OCI-LY1 (cell line): ENCODE measurements around the gene ESR2.

ENCODE experiments used
- H2AFZ ChIP-seq: fragments of 200-600 bp; sonication (generic), shearing (Covaris generic); 2 replicates; pipeline ENCODE4 v1.6.0; 2014; ENCODE audit warnings: antibody characterized with exemption, mild to moderate bottlenecking, low read length
- H3F3A ChIP-seq: fragments of 200-600 bp; sonication (generic), shearing (Covaris generic); 2 replicates; pipeline ENCODE4 v1.6.0; 2014; ENCODE audit warnings: mild to moderate bottlenecking, antibody characterized with exemption, low read length, moderate library complexity; ENCODE audit not compliant: insufficient read depth
- H3K27ac ChIP-seq: fragments of 200-600 bp; sonication (generic); 2 replicates; pipeline ENCODE4 v1.5.1; 2014; ENCODE audit warnings: low read length, mixed run types, mild to moderate bottlenecking, low read depth; ENCODE audit not compliant: poor library complexity, severe bottlenecking
- H3K27me3 ChIP-seq: fragments of 200-600 bp; sonication (generic); 2 replicates; pipeline ENCODE4 v1.6.0; 2014; ENCODE audit warnings: antibody characterized with exemption, mild to moderate bottlenecking, low read length, moderate library complexity; ENCODE audit not compliant: insufficient read depth
- H3K36me3 ChIP-seq: fragments of 200-600 bp; sonication (generic); 2 replicates; pipeline ENCODE4 v1.6.1; 2014; ENCODE audit warnings: mild to moderate bottlenecking, antibody characterized with exemption, low read length, moderate library complexity, mixed read lengths; ENCODE audit not compliant: insufficient read depth
- H3K4me1 ChIP-seq: fragments of 200-600 bp; sonication (generic); 2 replicates; pipeline ENCODE4 v1.5.1; 2014; ENCODE audit warnings: mild to moderate bottlenecking, low read length, moderate library complexity; ENCODE audit not compliant: insufficient read depth, severe bottlenecking
- H3K4me2 ChIP-seq: fragments of 200-600 bp; sonication (generic), shearing (Covaris generic); 2 replicates; pipeline ENCODE4 v1.6.1; 2014; ENCODE audit warnings: low read length
- H3K4me3 ChIP-seq: fragments of 200-600 bp; sonication (generic); 2 replicates; pipeline ENCODE4 v1.5.1; 2014; ENCODE audit warnings: low read length, low read depth, mild to moderate bottlenecking, mixed read lengths; ENCODE audit not compliant: poor library complexity, severe bottlenecking
- H3K79me2 ChIP-seq: fragments of 200-600 bp; shearing (Covaris generic); 2 replicates; pipeline ENCODE4 v1.6.1; 2016; ENCODE audit warnings: mixed run types, low read length, mixed read lengths; ENCODE audit not compliant: insufficient read depth
- H3K9ac ChIP-seq: fragments of 200-600 bp; sonication (generic), shearing (Covaris generic); 2 replicates; pipeline ENCODE4 v1.6.1; 2014; ENCODE audit warnings: mild to moderate bottlenecking, low read length, mixed read lengths
- H3K9me2 ChIP-seq: fragments of 200-600 bp; sonication (generic), shearing (Covaris generic); 2 replicates; pipeline ENCODE4 v1.6.1; 2014; ENCODE audit warnings: low read depth, mild to moderate bottlenecking, low read length, mixed read lengths
- H3K9me3 ChIP-seq: fragments of 200-600 bp; shearing (Covaris generic); 2 replicates; pipeline ENCODE4 v1.6.1; 2014; ENCODE audit warnings: low read length, mixed read lengths
- H4K20me1 ChIP-seq: fragments of 200-600 bp; sonication (generic), shearing (Covaris generic); 2 replicates; pipeline ENCODE4 v1.6.0; 2016; ENCODE audit warnings: mild to moderate bottlenecking, low read length; ENCODE audit not compliant: insufficient read depth
- EZH2 ChIP-seq: fragments of 200-600 bp; sonication (generic), shearing (Covaris generic); IDR thresholded peaks from 2 replicates; pipeline ENCODE4 v1.8.0; 2017; ENCODE audit warnings: borderline replicate concordance, mixed run types, mild to moderate bottlenecking, antibody characterized with exemption, low read length, moderate library complexity, mixed read lengths
- TF ChIP-seq, protein P1 (sequence below): fragments of 200-600 bp; sonication (generic), shearing (Covaris generic); IDR thresholded peaks from 2 replicates; pipeline ENCODE4 v1.5.1; 2017; ENCODE audit warnings: mild to moderate bottlenecking, antibody characterized with exemption, low read length, moderate library complexity, mixed read lengths

Gene ESR2

DNA sequence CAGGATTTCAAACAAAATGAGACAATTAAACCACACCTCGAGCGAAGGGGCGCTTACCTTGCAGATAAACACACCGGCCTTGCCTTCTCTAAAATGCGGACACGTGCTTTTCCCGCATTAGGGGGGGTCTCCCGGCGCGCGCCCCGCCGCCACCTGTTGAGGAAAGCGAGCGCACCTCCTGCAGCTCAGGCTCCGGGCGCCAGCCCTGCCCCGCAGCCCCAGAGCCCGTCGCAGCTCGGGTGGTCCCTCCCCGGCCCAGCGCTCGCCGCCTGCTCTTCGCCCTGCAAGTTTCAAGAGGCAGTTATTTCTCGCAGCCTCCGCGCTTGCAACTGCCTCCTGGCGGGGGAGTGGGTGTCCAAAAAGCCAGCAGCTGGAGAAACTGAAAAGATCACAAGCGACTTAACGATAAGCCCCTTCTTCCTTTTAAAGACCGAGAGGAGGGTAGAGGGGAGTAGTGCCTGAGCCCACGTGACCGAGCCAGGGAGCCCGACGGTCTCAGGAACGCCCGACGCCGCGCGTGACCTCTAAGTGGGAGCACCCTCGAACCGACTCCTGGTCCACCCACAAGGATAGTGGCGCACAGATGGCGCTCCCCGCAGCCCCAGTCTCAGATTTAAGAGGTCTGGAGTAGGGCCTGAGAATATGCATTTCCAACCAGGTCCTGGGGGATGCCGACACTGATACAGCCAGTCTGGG is at the start of gene ESR2:
ESR2 (minus strand) TSS at position 396 of the 696 bp plus-strand sequence. CDS start 11,386 bp downstream, outside the sequence.
- H3K9ac ChIP-seq = peak within 1 kb of the TSS; percentile 78
- H3K79me2 ChIP-seq = peaks cover 40% of the 10 kb centered on the region
- H3K9me3 ChIP-seq = no peaks in the 10 kb centered on the region
- peak within 1 kb of the TSS; percentile 78 for H3K27ac ChIP-seq
- H3K4me2 ChIP-seq = peak within 1 kb of the TSS; percentile 91
- H3K9me2 ChIP-seq = no peaks in the 10 kb centered on the region
- no peaks in the 10 kb centered on the region for H3F3A ChIP-seq
- TF ChIP-seq, protein P1, sequence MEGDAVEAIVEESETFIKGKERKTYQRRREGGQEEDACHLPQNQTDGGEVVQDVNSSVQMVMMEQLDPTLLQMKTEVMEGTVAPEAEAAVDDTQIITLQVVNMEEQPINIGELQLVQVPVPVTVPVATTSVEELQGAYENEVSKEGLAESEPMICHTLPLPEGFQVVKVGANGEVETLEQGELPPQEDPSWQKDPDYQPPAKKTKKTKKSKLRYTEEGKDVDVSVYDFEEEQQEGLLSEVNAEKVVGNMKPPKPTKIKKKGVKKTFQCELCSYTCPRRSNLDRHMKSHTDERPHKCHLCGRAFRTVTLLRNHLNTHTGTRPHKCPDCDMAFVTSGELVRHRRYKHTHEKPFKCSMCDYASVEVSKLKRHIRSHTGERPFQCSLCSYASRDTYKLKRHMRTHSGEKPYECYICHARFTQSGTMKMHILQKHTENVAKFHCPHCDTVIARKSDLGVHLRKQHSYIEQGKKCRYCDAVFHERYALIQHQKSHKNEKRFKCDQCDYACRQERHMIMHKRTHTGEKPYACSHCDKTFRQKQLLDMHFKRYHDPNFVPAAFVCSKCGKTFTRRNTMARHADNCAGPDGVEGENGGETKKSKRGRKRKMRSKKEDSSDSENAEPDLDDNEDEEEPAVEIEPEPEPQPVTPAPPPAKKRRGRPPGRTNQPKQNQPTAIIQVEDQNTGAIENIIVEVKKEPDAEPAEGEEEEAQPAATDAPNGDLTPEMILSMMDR = peak; percentile 57
- no peak for TF ChIP-seq EZH2
- H3K4me1 ChIP-seq = peaks cover 30% of the 10 kb centered on the region
- peak within 1 kb of the TSS; percentile 76 for H3K4me3 ChIP-seq
- no peak within 1 kb of the TSS for H2AFZ ChIP-seq
- H4K20me1 ChIP-seq = no peaks in the 10 kb centered on the region
- no peaks in the 10 kb centered on the region for H3K36me3 ChIP-seq
- H3K27me3 ChIP-seq = no peaks in the 10 kb centered on the region

DNA sequence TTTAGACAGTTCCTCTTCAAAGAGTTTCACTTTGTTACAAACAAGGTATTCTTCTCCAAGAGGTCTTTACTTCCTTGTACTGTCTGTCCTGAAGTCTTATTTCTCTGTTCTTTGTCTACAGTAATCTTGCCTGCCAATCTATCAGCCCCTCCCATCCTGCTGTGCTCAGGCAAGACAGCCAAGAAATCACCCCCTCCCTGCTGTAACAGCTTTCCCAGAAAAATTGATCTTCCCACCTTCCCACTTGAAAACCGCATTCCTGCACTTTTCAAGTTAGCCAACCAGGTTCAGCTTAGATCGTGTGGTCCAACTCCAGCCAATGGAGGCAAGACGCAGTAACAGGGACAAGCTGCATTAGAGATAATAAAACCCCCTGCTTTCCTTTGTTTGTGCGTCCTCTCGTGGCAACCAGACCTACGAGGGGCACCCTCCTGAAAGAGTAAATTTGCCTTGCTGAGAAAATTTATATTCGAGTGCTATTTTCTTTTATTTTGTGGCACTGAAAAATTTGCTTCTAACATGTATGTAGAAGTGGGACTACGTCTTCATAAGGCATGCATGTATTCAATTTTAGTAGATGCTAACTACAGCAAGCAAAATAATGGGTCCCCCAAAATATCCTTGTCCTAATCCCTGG is 46.5 kb upstream of the ESR2 start:
- Histone ChIP-seq H2AFZ (no peak overlapping the region), H3K9me3 (peaks cover 11% of the 10 kb centered on the region), H3K27me3 (no peaks in the 10 kb centered on the region), H3K27ac (no peak overlapping the region), H3K4me1 (peaks cover 22% of the 10 kb centered on the region), H3F3A (no peaks in the 10 kb centered on the region), H3K36me3 (no peaks in the 10 kb centered on the region; the same call in 1 of the 2 replicates), H3K9ac (no peak overlapping the region), H4K20me1 (no peaks in the 10 kb centered on the region), H3K4me3 (no peak overlapping the region), H3K79me2 (peaks cover 5% of the 10 kb centered on the region; the same call in 1 of the 2 replicates), H3K9me2 (no peaks in the 10 kb centered on the region), H3K4me2 (no peak overlapping the region)
- TF ChIP-seq EZH2 = no peak

DNA sequence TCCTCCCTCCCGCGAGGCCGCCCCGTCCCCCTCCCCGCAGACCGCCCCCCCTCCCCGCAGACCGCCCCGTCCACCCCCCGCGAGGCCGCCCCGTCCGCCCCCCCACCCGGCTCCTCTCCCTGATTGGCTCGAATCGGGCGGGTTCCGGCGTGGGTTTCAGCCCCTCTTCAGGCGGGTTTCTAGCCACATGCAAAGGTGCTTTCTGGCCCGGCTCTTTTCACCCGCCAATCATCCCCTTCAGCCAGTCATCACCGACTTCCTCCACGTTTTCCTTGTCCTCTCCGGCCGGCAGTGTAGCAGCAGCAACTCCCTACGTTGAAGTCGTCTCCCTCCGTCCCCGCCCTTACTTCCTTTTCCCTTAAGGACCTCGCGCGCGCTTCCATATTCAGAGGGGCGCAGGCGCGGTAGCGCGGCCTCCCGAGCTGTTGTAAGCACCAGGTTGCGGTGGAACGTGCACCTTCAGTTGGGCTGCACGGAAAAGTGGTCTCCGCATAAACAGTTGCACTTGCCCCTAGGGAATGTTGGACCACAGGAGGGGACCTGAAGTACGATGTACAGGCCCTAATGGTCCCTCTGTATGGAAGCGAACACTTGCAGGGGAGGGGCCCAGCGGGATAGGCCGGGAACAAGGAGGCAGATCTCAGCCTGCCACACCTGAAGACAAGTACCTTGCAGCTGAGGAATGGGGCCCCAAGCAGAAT is 44.6 kb upstream of the ESR2 start:
- Histone ChIP-seq H2AFZ (no peak overlapping the region), H3K36me3 (no peaks in the 10 kb centered on the region; the same call in 1 of the 2 replicates), H3K4me3 (peak overlapping the region; percentile 96), H3F3A (no peaks in the 10 kb centered on the region), H3K79me2 (peaks cover 5% of the 10 kb centered on the region; the same call in 1 of the 2 replicates), H3K4me2 (peak overlapping the region; percentile 95), H3K4me1 (peaks cover 22% of the 10 kb centered on the region), H3K9ac (peak overlapping the region; percentile 99), H3K9me2 (no peaks in the 10 kb centered on the region), H3K27me3 (no peaks in the 10 kb centered on the region), H3K27ac (peak overlapping the region; percentile 85), H4K20me1 (no peaks in the 10 kb centered on the region), H3K9me3 (peaks cover 11% of the 10 kb centered on the region)
- TF ChIP-seq EZH2 = no peak
- TF ChIP-seq, protein P1 = no peak
